Testis (tissue), 2 donors: ENCODE data around the gene PKP2.

Source experiments
- POLR2A ChIP-seq: fragments of 450-650 bp; IDR thresholded peaks from one replicate; pipeline ENCODE4 v1.6.1; 2017; ENCODE audit warnings: antibody characterized with exemption, mild to moderate bottlenecking, moderate library complexity
- TF ChIP-seq, protein P1 (sequence below), 3 experiments: fragments of 450-650 bp in 2 of 3; fragments of 200-600 bp in 1 of 3; sonication (generic) in 1 of 3; IDR thresholded peaks; one replicate each; pipeline ENCODE4 v1.5.1; 2016 to 2019; ENCODE audit warnings: antibody characterized with exemption in 3 of 3, mild to moderate bottlenecking in 2 of 3, moderate library complexity in 1 of 3

DNA sequence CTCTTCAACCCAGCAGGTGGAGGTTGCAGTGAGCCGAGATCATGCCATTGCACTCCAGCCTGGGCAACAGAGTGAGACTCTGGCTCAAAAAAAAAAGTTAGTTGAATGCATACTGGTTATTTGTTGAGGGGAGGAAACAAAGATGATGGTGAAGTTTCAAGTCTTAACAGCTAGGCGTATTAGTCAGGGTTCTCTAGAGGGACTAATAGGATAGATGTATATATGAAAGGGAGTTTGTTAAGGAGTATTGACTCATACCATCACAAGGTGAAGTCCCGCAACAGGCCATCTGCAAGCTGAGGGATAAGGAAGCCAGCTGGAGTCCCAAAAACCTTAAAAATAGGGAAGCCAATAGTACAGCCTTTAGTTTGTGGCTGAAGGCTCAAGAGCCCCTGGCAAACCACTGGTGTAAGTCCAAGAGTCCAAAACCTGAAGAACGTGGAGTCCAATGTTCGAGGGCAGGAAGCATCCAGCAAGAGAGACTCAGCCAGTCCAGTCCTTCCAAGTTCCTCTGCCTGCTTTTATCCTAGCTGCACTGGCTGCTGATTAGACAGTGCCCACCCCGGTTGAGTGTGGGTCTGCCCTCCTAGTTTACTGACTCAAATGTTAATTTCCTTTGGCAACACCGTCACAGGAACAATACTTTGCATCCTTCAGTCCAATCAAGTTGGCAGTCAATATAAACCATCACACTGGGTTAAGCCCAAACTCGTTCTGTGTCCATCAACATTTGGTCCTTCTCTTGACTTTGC, 26.1 kb upstream of the PKP2 start:
- TF ChIP-seq, protein P1, sequence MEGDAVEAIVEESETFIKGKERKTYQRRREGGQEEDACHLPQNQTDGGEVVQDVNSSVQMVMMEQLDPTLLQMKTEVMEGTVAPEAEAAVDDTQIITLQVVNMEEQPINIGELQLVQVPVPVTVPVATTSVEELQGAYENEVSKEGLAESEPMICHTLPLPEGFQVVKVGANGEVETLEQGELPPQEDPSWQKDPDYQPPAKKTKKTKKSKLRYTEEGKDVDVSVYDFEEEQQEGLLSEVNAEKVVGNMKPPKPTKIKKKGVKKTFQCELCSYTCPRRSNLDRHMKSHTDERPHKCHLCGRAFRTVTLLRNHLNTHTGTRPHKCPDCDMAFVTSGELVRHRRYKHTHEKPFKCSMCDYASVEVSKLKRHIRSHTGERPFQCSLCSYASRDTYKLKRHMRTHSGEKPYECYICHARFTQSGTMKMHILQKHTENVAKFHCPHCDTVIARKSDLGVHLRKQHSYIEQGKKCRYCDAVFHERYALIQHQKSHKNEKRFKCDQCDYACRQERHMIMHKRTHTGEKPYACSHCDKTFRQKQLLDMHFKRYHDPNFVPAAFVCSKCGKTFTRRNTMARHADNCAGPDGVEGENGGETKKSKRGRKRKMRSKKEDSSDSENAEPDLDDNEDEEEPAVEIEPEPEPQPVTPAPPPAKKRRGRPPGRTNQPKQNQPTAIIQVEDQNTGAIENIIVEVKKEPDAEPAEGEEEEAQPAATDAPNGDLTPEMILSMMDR (IDR thresholded peaks at IDR 0.05): no peak
- TF ChIP-seq POLR2A: no peak
